HG03354 (cell line): ENCODE data around the gene SGK1.

Experiments
- ATAC-seq: cut with Tn5 transposase; IDR thresholded peaks from one replicate; pipeline ENCODE4 v1.9.1; 2021; ENCODE audit warnings: mild to moderate bottlenecking; ENCODE audit not compliant: unreplicated experiment, poor library complexity, severe bottlenecking

Gene SGK1

DNA sequence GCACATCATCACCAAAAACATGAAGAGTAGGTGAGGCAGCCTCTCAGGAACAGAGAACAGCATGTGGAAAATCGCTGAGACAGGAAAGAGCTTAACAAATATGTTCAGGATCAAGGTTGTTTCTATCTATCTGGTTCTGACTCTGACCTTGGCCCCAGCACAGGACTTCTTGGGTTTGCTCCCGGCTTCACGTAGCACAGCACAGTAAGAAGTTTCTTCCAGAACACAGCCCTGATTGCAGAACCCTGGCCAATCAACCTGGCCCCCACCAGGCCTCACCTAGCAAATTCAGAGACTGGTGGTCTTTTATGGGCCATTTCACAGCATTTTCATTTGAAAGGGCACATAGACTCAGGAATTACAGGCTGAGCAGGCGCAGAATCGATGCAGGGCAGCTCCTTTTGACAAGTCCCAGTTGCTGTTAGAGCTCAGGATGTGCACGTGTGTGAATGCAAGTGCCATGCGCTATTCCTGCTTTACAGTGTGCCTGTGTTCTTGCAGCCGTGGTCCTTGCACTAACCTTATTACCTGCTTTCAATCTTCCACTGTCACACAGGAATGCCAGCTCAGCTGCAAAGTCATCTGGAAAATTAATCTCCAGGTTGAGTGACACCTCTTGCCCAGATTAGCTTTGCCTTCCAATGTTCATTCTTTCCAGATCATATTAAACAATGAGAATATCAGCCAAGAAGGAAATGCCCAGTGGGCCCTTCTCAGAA lies 165.0 kb downstream of the SGK1 start:
- ATAC-seq = no peak

GRCh38 chr6:134148566-134148965 lies 169.3 kb downstream of the SGK1 start:
- ATAC-seq = no peak

- ATAC-seq = no peak
Measured at GRCh38 chr6:134147034-134147533, 170.8 kb downstream of the SGK1 start.

- ATAC-seq = no peak
Measured at GRCh38 chr6:134146268-134147033, 171.5 kb downstream of the SGK1 start.

DNA sequence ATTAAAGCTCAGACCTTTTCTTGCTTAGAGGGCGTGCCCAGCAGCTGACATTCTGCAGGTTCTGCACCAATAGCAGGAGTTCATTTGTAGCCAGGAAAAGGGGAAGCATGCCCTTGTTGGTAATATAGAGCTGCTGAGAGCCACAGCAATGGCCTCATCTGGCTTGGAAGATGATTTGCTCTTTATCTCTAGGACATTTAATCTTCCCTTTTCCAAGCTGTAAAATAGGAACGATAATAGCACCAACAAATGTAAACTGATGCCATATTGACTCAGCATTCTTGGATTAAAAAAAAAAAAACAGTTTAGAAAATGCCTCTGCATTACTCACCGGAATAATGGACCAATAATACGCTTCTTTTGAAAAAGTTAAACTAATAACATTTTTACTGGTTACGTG lies 172.1 kb downstream of the SGK1 start:
- ATAC-seq = no peak

- no peak for ATAC-seq
Measured at GRCh38 chr6:134138226-134138975, 179.5 kb downstream of the SGK1 start.

DNA sequence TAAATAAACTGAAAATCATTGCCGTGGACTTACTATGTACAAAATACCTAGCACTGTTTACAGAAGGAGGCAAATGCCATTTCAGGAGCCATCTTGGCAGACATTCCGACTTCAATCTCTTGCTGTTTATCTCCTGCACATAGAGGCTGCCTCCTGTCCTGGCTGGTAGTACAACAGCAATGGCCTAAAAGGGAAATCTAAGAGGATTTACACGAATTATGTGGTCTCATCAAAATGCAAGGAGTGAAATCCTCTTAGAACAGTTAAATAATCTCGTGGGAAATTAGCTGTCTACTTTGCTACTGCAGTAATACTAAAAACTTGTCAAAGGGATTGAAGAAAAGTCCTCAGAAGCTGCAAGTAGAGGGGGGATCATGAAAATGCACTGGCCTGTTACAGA lies 183.3 kb downstream of the SGK1 start:
- ATAC-seq = no peak

DNA sequence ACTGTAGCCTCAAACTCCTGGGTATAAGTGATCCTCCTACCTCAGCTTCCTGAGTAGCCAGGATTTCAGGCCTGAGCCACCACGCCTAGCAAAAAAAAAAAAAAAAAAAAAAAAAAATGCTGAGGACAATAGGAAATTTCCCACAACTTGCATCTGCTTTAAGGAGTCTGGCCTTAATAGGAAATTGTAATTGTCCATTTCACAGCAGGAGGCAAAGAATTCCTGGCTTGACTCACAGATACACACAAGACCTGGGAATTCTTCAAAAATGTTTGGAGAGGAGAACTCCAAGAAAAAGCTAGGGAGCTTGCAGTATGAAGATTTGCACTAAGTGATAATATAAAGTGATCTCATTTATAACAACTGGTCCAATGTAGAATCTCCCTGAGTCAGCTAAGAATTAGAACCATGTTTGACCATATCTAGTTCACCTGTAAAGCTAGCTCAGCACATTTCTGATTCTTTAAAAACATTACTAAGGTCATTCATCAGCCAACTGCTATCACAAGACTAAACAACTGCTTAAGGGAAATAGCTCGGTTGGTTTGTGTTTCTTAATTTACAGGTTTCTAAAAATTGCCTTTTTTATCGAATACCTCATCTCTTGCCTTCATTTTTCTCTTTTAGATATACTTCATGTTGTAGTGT lies 185.3 kb downstream of the SGK1 start:
- ATAC-seq = no peak

DNA sequence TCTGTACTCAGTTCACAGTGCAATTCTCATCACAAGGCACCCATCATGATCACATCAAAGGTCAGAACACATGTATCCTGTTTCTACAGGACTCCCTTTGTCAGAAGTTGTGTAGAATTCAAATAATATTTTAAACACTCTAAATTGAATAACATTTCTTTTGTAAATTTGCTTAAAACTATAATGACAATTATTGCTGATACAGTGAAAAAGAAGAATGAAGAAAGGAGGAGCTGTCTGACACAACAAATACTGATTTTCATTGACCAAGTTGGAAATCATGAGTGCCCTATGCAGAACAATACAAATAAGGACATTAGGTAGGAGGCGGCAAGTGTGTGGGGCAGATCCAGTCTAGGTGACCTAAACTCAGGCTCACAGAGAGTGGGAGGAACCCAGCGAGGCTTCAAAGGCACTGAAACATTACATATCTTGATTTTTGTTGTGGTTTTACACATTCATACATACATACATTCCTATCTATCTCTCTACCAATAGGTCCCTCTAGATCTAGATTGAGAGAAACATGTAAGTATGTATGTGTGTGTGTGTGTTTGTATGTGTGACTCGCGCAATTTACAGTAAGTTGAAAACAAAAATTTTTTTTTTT lies 186.3 kb downstream of the SGK1 start:
- ATAC-seq = no peak

DNA sequence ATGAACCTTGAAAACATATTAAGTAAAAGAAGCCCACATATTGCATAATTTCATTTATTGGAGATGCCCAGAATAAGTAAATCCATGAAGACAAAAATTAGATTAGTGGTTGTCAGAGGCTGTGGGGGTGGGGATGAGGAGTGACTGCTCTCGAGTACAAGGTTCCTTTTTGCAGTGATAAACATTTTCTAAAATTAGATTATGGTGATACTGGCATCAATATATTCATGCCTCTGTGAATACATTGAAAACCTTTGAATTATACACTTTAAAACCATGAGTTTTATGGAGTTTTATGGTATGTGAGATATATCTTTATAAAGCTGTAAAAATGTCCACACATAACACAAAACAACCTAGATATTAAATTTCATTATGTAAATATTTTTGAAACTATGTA lies 189.8 kb downstream of the SGK1 start:
- no peak for ATAC-seq

DNA sequence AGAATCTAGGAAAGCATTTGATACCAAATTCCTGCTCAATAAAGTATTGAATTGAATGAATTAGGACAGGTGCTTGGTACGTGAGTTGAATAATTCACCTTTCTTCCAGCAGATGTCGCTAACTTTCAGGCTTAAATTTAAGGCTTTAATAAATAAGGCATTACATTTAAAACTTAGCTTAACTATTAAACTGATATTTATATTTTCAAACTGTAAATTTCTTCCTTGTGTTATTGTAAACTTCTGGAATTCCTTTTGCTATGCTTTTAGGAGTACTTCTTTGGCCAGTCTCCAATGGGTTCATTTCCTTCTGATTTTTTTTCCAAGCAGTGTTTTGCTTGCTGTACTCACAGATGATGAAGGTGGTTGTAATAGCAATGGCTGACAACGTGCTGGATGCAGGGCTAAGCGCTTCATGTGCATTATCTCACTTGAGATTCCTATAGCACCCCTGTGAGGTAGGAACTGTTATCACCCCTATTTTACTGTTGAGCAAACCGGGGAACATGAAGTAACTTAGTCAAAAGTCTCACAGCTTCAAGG lies 194.2 kb downstream of the SGK1 start:
- ATAC-seq = peak; percentile 63

DNA sequence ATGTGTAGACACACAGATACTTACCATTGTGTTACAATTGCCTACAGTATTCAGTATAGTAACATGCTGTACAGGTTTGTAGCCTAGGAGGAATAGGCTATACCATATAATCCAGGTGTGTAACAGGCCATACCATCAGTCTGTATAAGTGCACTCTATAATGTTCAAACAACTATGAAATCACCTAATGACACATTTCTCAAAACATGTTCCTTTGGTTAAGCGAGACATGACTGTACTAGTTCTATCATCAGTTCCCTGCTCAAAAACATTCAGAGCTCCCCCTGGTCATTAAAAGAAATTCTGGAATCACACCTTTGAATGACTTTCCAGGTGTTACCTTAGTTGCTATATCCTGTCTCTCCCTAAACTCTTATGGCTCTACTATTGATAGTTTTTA lies 195.1 kb downstream of the SGK1 start:
- ATAC-seq = no peak

DNA sequence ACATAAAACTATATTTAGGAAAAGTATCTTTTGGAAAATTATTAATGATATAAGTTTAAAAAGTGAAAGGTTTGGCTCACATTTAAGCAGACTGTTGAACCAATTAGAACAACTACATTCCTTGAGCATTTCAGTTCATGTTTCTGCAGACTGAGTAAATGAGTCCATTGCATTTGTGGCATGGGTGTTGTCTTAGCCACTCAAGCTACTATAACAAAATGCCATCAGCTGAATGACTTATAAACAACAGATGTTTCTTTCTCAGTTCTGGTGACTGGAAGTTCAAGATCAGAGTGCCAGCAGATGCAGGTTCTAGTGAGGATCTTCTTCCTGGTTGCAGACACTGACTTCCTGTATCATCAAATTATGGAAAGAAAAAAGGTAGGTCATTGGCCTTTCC lies 198.4 kb downstream of the SGK1 start:
- no peak for ATAC-seq
